HG02763 (cell line): ENCODE data around the gene RAPGEF5.

Source experiments
- ATAC-seq: cut with Tn5 transposase; IDR thresholded peaks from one replicate; pipeline ENCODE4 v1.9.1; 2021; ENCODE audit warnings: mild to moderate bottlenecking, moderate library complexity; ENCODE audit not compliant: unreplicated experiment

Gene RAPGEF5

GRCh38 chr7:22195397-22196172, 161.4 kb downstream of the RAPGEF5 start:
- ATAC-seq = no peak

GRCh38 chr7:22194658-22195273, 162.2 kb downstream of the RAPGEF5 start:
- no peak for ATAC-seq

- ATAC-seq = no peak
Observed at GRCh38 chr7:22193450-22193983, 163.4 kb downstream of the RAPGEF5 start.

GRCh38 chr7:22192801-22193200, 164.2 kb downstream of the RAPGEF5 start:
- ATAC-seq = no peak

DNA sequence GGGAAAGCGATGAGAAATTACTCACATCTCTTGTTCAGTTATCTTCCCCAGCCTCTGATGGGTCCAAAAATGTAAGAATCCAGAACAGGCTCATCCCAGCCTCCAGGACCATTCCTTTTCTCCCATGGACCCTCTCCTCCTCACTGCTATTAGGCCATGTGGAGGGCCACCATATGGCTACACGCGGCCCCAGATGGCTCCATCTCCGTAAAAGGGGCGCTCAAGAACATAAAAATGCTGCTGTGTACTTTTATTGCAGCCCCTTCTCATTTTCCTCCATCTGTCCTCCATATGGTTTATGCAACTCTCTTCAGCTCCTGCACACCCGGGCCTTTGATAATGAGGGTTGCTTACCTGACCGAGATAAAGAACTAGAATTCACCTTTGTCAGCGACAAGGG, 166.2 kb downstream of the RAPGEF5 start:
- ATAC-seq = no peak

- no peak for ATAC-seq
Observed at GRCh38 chr7:22189741-22190140, 167.2 kb downstream of the RAPGEF5 start.

- no peak for ATAC-seq
Observed at GRCh38 chr7:22189230-22189629, 167.7 kb downstream of the RAPGEF5 start.

DNA sequence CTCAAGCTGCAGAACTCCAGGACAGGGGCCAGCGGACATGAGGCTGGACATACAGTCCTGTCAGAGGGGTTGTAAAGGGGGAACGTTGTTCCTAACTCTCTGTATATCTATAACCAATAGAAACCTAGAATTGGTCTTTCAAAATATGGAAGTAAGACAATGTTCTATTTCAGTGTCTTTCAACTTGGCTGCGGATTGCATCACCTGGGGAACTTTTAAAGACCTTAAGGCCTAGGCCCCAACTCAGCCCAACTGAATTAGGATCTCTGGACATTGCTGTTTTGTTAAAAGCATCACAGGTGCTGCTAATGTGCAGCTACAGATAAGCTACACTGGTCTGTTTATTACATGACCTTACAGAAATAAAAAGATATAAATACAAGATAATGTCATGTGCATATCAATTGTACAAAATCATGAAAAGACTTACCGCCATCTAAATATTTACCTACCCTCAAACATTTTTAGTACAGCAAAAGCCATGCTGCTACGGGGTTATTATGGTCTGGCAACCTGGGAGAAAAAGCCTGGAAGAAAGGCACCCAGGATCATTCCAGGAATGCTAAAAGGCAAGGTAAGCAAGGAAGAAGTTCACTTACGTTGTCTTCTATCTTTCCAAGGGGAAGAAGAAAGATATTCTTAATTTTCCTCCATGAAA, 169.1 kb downstream of the RAPGEF5 start:
- ATAC-seq = no peak

DNA sequence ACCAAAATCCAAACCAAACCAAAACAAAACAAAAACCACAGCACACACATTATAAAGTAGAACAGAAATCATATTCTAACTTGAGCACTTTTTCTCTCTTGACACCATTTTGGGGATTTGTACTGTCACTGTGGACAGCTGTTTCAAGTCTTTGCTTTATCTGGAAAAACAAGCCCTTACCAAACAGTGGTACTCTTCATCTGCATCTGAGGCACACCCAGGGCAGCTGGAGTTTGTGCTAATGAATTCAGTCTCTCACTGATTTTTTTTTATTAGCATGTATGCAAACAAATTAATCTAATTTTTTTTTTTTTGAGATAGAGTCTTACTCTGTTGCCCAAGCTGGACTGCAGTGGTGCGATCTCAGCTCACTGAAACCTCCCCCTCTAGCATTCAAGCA, 171.4 kb downstream of the RAPGEF5 start:
- no peak for ATAC-seq

DNA sequence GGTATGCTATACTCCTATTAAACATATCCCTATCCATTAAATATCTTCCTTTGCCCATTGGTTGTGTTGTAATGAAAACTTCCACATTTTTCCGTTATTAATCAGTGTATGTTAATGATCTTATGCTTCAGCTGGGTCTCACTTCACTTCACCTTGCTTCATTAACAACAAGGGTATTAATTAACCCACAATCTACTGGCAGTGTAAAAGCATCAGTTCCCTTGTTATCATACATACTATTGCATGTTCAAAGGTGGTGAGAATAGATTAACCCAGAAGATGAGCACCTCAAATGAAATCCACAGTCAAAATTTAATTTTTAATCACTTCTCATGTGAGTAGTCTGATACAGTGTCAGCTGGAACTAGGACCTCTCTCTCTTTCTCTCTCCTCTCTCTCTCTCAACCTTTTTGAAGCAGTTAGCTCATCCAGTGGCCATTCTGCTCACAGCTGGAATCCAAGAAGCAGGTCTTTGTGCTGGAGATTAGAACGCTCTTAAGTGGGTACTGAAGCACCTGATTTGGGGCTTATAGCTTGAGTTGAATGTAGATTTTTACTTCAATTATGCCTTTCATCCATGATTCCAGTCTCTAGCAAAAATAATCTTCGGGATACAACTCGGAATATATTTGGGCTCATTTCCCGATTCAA, 172.3 kb downstream of the RAPGEF5 start:
- ATAC-seq = no peak

- no peak for ATAC-seq
Observed at GRCh38 chr7:22183522-22184280, 173.3 kb downstream of the RAPGEF5 start.

GRCh38 chr7:22182149-22182548, 174.8 kb downstream of the RAPGEF5 start:
- ATAC-seq = no peak

DNA sequence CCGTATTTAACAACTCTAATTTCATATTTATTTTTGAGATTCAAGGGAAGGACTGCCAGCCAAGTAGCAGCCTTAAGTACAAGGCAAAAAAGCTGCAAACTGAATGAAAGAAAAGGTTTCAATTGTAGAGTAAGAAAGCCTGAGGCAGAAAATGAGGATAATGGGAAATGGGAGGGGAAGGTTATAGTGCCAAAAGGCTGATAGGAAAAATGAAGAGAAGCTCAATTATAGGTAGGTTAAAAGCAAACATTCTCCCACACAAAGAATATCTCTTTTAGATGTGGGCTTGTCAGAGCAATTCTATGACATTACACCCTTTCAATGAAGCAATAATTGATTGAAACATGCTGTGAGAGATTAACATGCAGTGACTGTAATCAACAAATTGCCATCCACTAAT, 175.3 kb downstream of the RAPGEF5 start:
- ATAC-seq = no peak

GRCh38 chr7:22179442-22179879, 177.5 kb downstream of the RAPGEF5 start:
- ATAC-seq = no peak

GRCh38 chr7:22178735-22179134, 178.2 kb downstream of the RAPGEF5 start:
- no peak for ATAC-seq

DNA sequence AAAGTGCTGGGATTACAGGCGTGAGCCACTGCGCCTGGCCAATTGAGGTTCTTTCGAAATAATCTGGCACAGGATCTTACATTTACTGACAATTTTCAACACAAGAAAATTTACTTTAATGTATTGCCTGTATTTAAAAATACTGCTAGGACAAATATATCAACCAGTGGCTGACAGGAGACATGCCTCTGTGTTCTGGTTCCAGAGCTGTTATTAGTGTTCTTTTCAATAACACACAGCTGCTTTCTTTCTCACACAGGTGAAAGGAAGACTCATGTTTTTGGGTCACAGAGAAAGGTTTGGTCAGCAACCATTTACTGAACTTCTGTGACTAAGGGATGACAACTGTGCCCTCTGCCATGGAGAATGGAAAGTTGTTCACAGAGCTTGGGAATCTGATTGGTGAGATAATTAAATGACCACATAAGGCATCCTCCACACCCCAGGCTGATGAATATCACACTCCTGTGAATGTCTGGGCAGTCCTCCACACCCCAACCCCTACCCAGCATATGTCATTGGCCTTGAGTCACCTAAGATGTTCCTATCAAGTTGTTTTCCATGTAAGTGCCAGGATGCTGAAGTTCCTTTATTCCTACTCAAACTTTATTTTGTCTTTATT, 180.1 kb downstream of the RAPGEF5 start:
- ATAC-seq = no peak

DNA sequence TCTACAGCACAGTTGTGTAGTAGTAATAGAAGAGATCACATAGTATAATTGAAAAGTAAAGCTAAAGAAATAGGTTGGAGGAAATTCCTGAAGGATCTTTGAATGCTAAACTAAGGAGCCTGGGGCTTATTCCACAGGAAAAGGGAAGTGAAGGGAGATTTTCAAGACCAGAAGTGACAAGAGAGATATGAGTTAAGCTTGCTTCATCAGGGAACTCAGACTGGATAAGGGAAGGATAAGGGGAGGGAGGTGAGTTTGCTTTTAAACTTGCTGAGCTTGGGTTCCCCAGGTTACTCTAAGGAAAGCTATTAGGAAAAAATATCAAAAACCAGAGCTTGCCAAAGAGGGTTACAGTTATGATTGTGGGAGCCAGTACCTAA, 182.4 kb downstream of the RAPGEF5 start:
- ATAC-seq = no peak

DNA sequence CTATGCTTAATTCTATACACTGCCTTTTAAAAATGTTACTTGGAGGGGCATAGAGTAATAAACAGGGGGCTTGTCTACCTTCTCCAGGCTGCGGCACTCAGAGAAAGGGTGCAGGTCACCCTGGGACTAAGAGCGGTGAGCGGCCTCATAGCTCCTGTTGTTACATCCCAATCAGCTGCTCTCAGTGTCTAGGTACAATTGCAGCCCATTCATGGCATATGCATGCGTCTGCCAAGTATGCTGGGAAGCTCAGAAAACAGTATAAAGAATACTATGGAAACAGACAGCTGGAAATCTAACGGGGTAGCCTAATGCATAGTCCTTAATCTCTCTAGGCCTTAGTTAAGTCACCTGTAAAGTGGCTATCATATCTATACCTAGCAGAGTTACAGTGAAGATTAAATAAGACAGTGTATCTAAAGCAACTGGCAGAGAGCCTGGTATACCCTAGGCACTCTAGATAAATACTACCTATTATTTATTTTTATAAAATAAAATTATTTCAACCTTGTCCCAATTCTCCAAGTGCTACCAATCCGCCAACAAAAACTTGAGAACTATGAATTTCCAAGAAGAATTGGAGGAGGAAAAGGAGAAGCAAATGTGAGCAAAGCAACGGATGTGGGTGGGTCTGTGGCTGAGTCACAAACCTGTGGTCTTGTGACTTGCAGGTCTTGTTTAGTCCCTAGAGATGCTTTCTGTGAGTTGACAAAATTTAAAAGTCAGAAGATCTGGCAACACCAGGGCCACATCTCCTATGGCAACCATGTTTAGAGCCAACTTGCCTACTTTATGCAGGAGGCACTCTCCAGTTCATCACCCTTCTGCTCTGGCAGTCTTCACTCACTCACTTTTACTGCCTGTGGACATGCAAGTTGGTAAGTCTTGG, 183.0 kb downstream of the RAPGEF5 start:
- peak; percentile 92 for ATAC-seq

DNA sequence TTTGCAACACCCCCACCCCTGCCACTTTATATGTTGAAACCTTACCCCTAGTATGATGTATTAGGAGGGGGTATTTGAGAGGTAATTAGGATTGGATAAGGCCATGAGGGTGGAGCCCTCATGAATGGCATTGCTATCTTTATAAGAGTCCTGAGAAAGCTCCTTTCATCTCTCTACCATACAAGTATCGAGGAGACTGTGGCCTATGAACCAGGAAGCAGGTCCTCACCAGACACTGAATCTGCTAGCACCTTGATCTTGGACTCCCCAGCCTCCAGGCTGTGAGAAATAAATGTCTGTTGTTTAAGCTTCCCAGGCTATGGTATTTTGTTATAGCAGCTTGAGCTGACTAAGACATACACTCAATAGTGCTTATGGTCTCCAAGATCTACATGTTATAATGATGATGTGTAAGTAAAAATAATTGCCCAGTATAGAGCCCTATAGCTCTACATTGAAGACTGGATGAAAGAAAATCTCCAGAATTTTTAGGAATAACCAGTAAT, 188.8 kb downstream of the RAPGEF5 start:
- ATAC-seq = no peak
